Posterior cingulate gyrus (tissue), 11 donors: Measurements from ENCODE around the gene ARF5.

Experiments used
- DNase-seq, 10 donors: peaks; one replicate each; pipeline versions ENCODE4 v3.0.0 to v3.0.0-alpha.2; 2020 to 2021; ENCODE audit warnings: mixed read lengths in 3 of 10
- intact Hi-C: fragments of 100-400 bp; cut with DNase I; formaldehyde crosslinking; loops from one replicate; pipeline ENCODE4 v1.15.1; 2023

ARF5 gene

DNA sequence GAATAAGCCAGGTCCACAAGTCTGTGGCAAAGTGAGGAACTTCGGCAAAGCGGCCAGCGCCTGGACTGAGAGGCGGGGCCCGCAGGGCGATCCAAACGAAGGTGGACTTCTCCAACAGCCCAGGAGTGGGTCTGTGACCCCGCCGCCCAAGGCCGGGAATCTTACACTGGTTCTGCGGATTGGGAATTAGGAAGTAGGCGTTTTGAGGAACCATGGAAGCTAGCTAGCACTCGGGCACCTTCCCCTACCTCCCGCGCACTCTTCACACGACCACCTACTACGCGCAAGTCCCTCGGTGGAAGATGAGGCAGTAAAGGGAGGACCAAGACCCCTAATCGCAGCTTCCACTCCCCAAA is 570 bp upstream of the ARF5 start:
- DNase-seq: peak in 1 of 10 donors; percentile 84
- intact Hi-C loops: loop anchor here (2.0 to 5.0 kb wide), 2 partner anchors 63 to 195 kb away; partner anchors contain the start of gene ZNF800

DNA sequence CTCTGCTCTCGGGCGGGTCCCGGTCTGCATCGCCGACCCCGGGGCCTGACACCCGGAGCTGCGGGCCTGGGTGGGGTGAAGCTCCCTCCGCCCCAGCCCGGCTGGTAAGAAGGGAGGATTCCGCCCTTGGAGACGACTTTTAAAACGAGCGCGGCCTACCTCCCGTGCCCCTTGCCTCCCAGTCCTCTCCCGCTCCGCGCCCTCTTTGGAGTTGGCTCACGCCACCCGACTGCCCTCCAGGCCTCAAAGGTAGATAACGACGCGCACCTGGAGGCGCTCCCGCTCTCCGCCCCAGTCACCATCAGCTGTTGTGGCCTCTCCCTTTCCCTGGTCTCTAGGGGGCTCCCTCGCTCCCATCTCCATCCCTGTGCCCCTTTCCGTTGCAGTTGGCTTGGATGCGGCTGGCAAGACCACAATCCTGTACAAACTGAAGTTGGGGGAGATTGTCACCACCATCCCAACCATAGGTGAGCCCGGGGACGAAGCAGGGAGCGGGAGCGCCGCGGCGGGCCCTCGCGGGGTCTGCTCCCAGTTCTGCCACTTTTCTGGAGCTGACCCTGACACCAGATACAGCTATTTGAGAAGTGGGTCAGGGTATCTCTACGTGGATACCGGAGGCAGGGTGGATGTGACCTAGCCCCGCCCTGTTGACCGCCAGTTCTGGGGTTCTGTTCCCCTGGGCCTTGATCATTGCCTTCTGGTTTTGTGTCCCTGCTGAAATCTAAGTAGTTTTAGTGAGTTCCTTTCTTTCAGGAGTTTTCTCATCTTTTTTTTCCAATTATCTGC is 679 bp downstream of the ARF5 start:
- intact Hi-C loops: loop anchor here (2.0 to 5.0 kb wide), 2 partner anchors 62 to 197 kb away; partner anchors contain the start of gene ZNF800
- peak; percentile 39 to 94 (median 62) for DNase-seq

DNA sequence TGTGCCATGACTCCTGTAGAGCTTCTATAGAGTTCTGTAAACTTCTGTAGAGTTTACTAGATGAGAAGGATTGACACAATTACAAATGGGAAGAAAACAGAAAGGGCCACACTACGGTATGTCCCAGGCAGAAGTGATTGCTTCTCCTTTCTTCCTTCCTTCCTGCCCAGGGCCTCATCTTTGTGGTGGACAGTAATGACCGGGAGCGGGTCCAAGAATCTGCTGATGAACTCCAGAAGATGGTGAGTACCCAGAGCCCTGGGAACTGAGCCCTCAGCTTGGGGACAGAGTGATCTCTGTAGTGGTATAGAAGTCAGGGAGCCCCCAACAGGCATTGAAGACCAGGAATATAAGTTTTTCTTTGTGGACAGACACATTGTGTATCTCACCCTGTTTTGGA is 1.7 kb downstream of the ARF5 start:
- DNase-seq: peak in 2 of 10 donors; percentile 23 to 65

DNA sequence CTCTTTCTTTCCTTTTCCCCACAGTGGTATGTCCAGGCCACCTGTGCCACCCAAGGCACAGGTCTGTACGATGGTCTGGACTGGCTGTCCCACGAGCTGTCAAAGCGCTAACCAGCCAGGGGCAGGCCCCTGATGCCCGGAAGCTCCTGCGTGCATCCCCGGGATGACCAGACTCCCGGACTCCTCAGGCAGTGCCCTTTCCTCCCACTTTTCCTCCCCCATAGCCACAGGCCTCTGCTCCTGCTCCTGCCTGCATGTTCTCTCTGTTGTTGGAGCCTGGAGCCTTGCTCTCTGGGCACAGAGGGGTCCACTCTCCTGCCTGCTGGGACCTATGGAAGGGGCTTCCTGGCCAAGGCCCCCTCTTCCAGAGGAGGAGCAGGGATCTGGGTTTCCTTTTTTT is 3.0 kb downstream of the ARF5 start:
- DNase-seq: peak in 1 of 10 donors; percentile 69
- intact Hi-C loops: no loop called here

More for the DNA sequence above, 1.7 kb downstream of the ARF5 start:
- intact Hi-C loops: loop anchor here (2.0 to 5.0 kb wide), 2 partner anchors 61 to 198 kb away; partner anchors contain the start of gene ZNF800

DNA sequence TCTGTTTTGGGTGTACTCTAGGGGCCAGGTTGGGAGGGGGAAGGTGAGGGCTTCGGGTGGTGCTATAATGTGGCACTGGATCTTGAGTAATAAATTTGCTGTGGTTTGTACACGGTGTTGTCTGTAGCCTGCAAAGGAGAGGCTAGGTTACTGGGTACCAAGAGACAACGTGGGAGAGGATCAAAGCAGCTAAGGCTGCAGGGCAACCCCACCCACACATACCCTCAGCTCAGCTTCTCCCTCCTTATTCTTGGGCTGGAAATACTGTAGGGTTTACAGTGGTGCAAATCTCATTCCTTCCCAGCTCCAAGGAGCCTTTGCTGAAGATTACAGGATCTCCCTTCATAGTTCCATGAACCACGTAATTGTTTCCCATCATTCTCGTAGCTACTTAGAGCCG is 3.4 kb downstream of the ARF5 start:
- intact Hi-C loops: no loop called here

DNA sequence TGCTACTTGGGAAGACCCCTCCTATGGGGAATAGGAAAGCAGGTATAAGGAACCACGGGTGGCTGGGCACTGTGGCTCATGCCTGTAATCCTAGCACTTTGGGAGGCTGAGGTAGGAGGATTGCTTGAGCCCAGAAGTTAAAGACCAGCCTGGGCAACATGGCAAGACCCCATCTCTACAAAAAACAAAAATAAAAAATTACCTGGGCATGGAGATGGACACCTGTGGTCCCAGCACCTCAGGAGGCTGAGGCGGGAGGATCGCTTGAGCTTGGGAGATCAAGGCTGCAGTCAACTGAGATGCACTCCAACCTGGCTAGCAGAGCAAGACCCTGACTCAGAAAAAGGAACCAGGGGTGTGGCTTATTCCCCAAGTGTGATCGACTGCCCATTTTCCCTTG is 4.3 kb downstream of the ARF5 start:
- intact Hi-C loops: no loop called here
- DNase-seq: no peak

More for the DNA sequence above, 3.4 kb downstream of the ARF5 start:
- DNase-seq: no peak

DNA sequence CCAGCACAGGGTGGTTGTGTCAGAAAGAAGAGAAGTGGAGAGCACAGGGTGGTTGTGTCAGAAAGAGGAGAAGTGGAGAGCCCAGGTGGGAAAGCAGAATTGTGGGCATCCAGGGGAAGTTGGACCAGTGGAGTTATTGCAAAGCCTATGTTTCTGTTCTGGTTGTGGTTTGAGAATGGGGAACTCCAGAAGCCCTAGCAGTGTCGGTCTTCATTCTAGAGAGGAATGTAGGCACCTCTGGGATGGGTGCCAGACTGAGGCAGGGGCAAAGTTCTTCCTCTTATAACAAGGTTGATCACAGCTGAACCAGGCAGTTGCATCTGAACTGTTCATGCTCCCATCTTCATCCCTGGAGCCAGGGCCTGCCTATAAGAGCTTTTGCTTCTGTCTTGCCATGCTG is 6.3 kb downstream of the ARF5 start:
- intact Hi-C loops: no loop called here
- no peak for DNase-seq

DNA sequence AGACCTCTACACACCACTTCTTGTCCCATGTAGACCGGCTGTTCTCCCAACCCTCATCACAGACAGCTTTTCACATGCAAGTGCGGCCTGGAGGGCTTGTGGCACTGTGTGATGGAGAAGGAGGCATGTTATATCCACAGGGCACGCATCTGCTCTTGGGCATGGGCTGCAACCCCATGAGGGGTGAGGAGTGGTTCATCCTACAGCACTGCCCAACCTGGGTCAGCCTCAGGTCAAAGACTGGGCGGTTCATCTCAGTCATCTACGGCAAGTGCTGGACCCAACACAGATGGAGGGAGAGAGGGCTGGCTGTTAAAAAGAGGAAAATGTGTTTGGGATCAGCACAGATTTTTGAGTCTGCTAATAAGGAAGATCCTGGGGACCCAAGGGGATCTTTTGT is 7.5 kb downstream of the ARF5 start:
- intact Hi-C loops: no loop called here

DNA sequence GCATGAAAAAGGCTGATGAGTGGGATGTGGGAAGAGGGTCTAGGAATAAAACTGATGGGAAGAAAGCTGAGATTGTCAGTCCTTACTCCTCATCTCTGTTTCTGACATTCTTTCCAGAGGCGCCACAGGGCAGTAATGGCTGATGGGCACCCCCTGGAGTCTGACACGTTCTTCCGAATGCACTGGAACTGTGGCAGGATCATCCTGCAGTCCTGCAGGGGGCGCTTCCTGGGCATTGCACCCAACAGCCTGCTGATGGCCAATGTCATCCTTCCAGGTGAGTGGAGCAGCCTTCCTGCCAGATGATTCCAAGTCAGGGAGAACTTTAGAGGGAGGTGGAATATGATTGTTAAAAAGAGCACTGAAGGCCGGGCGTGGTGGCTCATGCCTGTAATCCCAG is 10.1 kb downstream of the ARF5 start:
- intact Hi-C loops: no loop called here

More for the DNA sequence above, 7.5 kb downstream of the ARF5 start:
- no peak for DNase-seq

DNA sequence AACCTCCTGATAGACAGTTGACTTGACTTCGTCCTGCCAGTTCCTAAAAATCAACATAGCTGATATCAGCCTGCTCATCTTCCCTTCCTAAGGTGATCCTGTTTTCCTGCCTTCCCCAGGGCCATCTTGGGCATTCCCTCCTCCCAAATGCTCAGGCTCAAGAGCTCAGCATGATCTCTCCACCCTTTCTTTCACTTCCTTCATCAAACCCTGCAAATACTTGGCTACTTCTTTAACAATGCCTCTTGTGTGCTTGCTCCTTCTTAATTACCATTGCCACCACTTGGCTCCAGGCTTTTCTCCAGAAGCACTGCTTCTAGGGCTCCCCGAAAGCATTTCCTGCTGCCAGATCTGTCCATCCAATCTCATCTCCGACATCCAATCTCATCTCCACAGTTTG is 12.7 kb downstream of the ARF5 start:
- no peak for DNase-seq
- intact Hi-C loops: no loop called here

More for the DNA sequence above, 10.1 kb downstream of the ARF5 start:
- DNase-seq: no peak

DNA sequence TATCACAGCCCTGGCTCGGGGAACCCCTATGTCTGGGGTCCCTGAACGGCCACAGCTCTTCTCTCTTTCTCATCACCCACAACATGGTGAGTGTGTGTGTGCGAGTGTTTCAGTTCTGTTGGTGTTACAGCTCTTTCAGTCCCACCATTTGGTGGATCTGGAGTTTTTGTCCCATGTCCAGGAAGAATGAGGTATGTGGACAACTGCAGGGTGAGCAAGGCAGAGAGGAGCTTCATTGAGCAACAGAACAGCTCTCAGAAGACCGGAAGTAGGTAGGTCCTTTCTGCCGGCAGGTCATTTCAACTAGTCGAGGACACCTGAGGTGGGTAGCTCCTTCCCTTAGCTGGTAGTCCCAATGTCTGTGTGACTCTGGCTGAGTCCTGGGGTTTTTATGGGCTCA is 20.2 kb downstream of the ARF5 start:
- DNase-seq: no peak
- intact Hi-C loops: no loop called here

DNA sequence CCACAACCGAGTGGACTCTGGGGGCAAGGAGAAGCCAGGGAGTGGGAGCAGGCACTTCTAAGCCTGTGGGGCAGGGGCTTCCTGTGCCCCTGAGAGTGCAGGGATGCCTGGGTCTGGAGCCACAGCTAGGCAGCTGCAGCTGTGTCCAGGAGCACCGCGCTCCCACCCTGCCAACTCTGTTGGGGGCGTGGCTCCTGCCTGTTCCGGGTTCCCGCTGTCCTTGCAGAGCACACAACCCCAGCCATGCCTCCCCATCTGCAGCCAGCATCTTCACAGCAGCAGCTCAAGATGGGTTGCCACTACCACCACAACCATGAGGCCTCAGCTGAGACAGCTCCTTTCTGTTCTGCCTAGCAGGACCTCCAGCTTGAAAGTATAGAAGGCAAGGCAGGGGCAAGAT is 21.1 kb downstream of the ARF5 start:
- intact Hi-C loops: no loop called here
- peak in 1 of 10 donors; percentile 52 for DNase-seq

DNA sequence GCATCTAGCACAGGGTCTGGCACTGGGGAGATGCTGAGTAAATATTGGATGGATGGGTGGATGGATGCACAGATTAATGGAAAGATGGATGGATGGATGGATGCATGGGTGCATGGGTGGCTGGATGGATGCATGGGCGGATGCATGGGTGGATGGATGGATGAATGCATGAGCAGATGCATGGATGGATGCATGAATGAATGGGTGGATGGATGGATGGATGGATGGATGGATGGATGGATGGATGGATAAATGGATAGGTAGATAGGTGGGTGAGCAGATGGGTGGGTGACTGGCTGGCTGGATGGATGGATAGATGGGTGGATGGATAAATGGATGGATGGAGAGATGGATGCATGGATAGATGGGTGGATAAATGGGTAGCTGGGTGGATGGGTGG is 24.1 kb downstream of the ARF5 start:
- DNase-seq: no peak
- intact Hi-C loops: no loop called here

DNA sequence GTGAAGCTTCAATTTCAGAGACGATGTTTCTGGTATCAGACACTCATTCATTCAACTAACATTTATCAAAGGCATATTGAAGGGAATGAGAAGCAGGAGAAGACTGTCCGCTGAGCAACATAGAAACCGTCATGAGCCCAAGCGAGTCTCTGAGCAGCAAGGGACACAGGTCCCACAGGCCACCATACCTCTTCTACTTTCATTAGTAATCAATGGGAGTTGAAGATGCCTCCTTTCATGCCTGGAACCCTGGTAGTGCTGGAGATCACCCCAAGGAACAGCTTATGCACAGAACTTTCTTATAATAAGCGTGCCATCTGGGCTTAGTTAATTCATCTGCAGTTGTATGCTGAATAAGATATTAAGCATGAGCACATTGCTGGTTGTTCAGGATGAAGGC is 28.5 kb downstream of the ARF5 start:
- no peak for DNase-seq
- intact Hi-C loops: no loop called here

DNA sequence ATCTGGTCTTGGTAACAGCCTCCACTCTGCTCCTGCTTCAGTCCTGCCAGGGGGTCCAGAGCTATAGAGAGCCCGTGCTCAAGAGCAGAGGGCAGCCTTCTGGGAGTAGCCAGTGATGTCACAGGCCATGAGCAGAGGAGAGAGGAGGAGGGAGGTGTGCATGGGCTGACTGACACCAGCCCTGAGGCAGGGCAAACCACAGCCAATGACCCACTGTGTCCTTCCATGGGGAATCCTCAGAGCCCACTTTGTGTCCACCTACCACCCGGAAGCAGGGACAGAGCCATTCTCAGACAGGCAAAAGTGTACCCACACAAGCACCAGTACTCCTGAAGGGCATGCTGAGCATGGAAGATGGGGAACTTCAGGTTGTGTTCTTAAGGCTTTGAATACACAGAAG is 29.8 kb downstream of the ARF5 start, which contains the start of gene PAX4:
Gene PAX4, minus strand, starts transcription at position 101 of the 400 bp plus-strand sequence. CDS start 2,214 bp downstream, outside the sequence.
- no peak for DNase-seq
- intact Hi-C loops: no loop called here

DNA sequence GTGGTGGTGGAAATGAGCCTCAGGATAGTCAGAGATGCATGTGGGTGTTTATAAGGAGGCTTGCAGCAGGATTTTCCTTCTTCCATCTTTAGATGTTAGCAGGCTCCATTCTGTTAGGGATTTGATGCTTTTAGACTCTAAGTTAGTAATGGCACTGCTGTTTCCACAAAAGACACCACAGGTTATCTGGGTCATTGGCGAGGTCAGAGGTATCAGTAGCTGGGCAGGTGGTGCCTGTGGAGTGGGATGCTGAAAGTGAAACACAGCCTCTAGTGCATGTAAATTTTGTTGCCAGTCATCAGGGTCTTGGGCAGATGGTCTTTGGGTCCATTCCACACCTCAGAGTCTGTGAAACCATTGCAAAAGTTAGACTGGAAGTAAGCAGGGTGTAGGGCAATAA is 30.6 kb downstream of the ARF5 start:
- DNase-seq: no peak
- intact Hi-C loops: no loop called here

DNA sequence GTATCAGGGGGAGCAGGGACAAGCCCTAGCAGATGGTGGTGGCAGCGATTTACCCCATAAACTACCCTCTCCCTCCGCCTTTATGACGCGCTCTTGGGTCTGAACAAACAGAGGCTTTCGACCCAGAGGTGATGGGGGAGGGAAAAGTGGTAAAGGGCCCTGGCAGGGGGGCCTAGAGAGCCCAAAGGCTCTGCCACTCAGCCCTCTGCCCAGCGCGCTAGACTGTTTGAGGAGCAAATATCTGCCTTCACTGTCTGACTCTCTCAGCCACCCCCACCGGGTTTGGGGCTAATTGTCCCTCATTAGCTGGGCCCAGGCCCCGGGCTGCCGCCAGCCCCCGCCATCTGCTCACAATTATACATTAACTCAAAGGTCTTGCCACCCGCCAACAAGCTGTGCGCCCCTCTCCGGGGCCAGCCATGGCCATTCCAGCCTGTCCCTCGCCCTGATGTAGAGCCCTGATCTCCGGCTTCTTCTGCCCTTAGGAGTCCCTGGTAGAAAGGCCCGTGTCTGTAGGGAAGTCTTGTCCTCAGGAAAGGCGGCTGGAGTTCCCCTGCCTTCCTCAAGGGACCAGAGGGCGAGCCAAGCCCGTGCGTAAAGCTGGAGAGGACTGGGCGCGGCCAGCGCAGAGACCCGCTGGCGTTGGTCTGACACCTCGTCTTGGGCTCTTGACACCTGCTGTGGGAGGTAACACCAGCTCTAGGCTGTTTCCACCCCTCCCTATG is 31.6 kb downstream of the ARF5 start:
- peak in 1 of 10 donors; percentile 66 for DNase-seq
- intact Hi-C loops: no loop called here

DNA sequence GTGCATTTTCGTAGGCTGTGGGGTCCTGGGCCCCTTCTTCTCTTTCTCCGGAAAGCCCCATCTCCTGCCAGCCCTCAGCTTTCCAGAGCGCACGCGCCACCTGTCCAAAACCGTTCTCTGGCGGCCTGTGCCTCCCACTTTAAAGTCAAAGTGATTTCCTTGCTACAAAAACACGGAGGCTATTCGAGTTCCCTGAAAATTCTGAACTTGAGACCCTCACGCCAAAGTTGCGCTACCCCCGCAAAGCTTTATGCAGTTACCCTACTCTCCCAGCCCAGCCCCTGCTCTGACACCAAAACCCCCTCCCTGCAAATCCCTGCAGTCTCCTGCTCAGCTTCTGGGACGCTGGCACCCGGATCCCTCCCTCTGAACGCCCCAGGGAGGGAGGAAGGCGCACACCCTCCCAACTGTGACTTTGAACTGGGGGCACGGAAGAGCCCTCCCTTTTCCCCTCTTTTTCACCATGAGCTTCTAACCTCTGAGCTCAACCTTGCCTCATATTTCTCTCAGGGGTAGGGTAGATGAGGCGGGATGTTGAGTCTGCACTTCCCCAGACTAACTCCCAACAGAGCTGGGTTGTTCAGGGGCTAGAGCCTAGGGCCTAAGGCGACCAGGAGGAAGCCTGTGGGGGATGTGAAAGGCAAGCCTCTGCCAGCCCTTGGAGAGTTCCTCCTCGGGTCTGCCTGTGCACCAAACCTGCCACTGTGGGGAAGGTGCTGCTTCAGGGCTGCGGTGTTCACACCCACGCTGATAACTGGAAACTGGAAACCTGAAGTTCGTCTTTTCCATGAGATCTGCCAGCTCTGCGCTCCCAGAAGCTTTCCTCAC is 32.4 kb downstream of the ARF5 start:
- intact Hi-C loops: no loop called here
- peak in 2 of 10 donors; percentile 9 to 75 for DNase-seq

DNA sequence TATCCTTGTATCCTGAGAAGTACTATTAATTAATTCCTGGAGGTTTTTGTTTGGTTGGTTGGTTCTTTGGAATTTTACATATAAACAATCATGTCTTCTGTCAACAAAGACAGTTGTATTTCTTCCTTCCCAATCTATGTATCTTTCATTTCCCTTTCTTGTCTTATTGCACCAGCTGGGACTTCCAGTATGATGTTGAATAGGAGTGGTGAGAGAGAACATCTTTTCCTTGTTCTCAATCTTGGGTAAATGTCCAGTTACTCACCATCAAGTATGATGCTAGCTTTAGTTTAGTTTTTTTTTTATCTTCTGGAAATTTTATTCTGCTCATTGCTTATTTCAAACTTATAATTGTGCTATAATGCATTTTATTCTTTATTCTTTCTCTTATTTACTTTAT is 37.1 kb downstream of the ARF5 start:
- DNase-seq: no peak
- intact Hi-C loops: no loop called here

DNA sequence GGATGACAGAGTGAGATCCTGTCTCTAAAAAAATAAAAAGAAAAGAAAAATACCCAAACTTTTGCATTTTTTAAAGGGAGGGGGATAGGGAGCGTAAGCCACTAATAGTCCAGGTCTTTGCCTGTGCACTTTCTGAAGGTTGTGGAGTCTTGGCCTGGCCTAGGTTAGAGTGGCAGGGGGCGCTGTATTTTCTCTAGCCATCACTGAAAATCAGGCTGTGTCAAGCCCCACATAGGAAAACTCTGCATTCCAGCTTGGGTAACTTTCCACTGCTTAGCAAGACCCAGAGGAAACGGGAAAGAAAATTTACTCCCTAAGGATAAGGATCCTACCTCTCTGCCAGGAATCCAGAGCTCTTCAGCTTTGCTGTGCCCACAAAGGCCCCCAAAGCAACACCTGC is 40.2 kb downstream of the ARF5 start:
- no peak for DNase-seq
- intact Hi-C loops: no loop called here
